HG03439 (cell line): ENCODE results near the gene PYM1.
"Not testable (repeated sequence)": the region's sequence is repeated elsewhere in the genome, so short reads cannot be mapped to it uniquely, and the experiment has no call there.

Source experiments
- ATAC-seq: cut with Tn5 transposase; IDR thresholded peaks from one replicate; pipeline ENCODE4 v1.9.1; 2021; ENCODE audit warnings: mild to moderate bottlenecking, moderate library complexity; ENCODE audit not compliant: unreplicated experiment

The PYM1 gene

DNA sequence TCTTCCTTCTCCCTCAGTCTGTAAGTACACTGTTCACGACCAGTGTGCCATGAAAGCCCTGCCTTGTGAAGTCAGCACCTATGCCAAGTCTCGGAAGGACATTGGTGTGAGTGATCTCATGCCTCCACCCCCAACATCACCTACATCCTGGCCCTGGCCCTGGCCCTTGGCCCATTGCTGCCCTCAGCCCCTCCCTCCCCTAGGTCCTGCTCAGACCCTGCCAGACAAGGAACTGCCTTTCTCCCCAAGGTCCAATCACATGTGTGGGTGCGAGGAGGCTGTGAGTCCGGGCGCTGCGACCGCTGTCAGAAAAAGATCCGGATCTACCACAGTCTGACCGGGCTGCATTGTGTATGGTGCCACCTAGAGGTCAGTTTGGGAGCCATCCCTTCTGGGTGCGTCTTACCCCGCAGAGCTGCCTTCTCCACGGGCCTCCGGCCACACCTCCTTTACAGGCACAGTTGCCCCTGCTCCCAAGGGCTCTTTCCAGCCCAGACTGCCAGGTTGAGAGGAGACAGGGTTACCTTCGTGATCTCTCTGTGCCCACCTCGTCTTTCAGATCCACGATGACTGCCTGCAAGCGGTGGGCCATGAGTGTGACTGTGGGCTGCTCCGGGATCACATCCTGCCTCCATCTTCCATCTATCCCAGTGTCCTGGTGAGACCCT is 12.5 kb upstream of the PYM1 start:
- ATAC-seq: peak; percentile 85

DNA sequence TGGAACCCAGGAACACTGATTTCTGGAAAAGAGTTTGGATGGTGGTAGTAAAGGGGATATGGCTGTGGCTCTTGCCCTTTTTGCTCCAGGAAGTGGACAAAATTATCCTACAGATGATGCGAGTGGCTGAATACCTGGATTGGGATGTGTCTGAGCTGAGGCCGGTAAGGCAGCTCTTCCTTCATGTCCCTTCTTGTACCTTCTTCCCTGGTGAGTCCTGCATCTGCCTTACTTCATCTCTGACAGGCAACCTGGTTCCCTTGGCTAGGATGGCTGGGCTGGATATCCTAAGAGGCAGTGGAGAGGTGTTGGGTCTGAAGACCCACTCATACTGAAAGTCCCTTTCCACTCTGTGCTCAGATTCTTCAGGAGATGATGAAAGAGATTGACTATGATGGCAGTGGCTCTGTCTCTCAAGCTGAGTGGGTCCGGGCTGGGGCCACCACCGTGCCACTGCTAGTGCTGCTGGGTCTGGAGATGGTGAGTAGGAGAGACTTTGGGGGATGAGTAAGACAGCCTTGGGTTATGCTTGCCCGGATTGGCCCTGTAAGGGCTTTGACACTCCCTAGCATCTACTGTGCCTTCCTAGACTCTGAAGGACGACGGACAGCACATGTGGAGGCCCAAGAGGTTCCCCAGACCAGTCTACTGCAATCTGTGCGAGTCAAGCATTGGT is 11.3 kb upstream of the PYM1 start:
- no peak for ATAC-seq

DNA sequence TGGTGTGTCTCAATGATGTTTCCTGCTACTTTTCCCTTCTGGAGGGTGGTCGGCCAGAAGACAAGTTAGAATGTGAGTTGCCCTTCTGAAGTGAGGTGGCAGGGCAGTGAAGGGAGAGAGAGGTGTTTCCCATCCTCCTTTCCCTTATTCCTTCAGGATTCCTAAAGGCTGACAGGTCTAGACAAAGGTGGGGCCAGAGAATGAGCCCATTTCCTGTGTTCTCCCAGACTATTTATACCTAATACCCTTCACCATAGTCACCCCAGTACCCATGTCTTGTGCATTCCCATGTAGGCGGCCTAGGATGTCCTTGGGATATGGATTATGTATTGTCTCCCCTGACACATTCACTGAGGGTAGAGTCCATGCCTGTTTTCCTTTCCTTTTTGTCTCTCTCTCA is 10.3 kb upstream of the PYM1 start:
- no peak for ATAC-seq

DNA sequence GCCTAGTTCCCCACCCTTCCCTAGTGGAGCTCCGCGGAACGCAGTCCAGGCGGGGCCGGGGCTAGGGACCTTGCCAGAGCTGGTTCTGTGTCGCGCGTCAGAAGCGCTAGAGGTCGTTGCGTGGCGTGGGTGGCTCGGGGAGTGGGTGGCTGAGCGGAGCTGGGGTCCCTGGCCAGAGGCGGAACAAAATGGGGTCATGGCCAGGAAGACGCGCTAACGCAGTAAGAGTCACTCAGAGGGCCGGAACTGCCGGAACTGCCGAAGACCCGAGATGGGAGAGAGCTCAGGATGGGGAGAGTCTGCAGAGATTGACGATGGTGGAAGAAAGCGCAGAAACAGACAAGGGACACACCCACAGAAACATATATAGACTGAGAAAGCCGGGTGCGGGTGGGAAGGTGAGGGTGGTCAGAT is 8.1 kb upstream of the PYM1 start:
- ATAC-seq: no peak

DNA sequence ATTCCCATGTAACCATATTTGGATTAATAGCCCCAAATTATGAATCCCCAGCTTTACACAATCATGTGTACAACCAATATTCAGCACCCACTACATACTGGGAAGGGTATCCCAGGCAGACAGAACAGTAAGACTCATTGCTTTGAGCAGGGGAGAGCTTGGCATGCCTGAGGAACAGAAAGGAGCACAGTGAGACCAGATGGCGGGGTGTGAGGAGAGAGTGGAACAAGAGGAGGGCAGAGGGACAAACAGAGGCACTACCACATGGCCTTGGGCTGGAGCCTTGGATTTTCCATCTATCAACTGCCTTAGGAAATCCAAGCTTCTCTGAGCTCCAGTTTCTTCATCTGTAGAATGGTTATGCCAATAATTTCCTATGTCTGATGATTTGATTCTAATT is 7.1 kb upstream of the PYM1 start:
- ATAC-seq: no peak

DNA sequence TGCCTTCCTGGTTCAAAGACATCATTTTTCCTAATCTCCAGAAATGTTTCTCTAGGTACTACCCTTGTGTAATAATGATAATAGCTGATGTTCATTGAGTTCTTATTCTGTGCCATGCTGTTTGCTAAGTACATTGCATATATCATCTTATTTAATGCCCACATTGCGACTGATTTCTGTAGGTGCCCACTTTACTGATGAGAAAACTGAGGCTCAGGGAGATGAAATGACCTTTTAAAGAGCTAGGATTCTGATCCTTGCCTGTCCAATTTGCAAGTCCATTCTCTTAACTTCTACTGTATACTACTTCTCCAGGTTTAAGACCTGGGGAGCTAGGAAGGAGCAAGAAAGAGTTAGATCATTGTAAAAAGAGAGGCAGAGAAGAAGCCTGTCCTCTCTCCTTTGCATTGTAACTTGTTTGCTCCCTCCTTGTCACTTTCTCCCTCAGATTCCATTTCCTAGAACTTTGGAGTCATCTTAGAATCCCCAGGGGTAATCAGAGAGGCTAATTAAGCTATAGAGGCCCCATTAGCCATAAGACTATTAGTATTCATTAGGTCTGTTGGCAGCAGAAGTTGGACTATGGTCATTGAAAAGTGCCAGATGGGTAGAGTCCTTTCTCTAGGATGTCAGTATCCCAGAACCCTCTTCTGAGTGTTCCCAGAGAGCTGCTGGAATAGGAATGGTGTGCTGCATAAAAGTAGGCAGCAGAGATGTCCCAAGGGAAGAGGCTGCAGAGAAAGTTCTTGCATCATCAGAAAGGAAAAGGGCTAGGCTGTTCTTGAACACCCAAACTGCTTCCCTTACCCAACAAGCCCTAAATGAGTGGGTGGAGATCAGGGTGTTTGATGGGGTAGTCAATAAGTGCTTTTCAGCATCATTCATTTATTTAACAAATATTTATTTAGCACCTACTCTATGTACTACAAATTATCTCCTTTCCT is 6.4 kb upstream of the PYM1 start:
- ATAC-seq: no peak

DNA sequence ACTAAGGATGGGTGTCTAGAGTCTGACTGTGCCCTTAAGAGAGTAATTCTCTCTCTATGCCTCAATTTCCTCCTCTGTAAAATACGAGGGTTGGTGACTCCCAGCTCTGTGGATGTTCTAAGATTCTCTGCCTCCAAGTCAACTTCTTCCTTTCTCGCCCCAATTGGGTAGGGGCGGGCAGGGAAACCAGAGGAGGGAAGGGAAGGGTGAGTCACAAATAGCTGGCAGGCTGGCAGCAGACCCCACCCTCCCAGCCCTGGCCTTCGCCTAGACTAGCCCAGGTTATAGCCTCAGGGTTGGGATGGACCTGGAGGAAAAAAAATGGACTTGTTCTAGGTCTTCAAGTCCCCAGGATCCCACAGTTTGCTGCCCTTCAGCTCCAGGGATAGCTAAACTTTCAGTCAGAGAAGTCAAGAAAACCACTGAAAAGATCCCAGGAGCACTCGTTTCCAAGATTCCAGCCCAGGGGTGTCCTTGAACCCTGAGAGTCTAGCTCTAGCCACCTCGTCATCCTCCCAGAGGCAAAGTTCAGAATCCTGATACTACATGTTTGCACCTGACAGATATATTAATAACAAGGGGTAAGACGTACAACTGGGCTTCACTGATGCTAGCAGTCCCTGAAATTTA is 5.6 kb upstream of the PYM1 start:
- ATAC-seq: no peak

DNA sequence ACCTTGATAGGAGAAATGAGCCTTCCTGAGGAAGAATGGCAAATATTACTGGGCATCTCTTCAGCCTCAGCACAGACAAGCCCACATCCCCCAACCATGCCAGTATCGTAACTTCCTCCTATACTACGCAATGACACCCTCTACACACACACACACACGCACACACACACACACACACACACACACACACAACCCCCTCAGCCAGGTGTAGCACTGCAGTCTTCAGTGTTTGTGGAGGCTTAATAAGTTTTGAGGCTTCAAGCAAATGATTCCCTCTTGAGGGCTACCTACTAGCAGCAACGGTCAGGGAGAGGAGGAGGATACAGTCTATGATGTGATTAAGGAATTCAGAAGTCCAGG is 4.8 kb upstream of the PYM1 start:
- ATAC-seq: no peak

DNA sequence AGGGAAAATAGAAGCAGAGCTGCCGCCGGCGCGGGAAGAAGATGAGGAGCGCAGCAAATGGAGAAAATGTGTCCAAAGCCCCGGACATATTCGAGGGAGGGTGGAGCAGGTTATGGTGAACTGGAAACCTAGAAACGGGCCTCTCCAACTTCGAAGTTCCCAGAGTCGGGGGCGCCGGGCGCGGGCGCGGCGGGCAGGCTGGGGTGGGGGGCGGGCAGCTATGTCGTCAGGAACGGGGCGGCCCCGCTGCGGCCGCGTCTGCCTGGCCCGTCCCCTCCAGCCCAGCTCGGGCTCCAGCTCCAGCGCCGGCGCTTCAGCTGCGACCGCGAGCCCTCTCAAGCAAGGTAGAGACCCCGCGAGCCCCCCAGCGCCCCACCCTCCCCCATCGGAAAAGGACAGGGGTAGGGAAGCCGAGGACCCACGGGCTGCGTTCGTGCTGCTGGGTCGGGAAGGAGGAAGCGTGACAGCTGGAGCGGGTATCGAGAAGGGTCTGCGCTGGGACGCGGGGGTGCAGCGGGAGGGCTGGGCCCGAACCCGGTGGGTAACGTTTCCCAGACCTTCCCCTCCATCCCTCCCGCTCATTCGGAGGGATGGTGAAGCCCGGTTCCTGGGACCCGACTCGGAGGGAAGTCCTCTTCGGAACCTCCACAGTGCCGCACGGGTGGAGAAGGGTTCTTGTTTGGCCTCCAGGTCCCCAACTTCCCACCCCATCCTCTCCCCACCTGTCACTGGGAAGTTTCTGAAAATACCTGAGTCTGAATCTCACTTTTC is 4.3 kb upstream of the PYM1 start:
- ATAC-seq: no peak

DNA sequence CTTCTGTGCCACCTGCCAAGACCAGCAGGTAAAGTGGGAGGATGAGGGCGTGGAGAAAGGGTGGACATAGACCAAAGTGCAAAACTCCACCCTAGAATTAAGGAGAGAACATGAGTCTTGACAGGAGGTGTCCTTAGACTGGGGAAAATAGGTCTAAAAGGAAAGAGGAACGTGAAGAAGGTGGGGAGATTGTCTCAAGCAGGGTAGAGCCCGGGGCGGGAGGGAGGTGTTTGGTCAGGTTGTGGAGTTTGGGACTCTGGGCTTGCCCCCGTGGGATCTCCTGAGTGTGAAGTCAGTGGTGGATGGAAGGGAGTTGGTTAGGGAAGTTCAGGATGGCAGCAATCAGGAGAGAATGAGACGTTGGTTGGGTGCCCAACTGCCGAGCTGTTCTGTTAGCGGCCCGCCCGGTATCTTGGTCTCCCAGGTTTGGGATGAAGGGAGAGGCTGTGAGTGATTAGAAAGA is 3.7 kb upstream of the PYM1 start:
- no peak for ATAC-seq

DNA sequence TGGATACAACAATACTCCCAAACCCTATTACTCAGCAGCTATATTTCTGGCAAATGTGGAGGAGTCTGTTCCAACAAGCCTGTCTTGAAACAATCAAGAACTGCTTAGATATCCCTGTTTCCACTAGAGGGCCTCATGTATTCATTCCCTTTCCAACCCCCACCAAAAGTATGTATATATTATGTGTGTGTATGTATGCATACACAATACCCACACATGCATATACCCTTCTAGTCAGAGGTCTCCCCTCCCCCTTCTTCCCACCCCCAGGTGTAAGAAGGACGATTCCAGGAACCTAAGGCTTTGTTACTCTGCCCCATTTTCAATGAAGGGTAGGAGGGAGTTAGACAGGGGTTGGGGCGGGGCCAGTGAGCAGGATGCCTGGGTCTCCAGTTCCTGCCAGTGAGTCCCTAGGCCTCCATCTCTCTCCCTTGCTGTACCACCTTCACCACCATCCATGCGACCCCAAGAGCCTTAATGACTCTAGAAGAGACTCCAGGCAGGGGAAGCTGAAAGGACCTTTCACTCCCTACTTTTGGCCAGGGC is 3.1 kb upstream of the PYM1 start, which contains the start of gene DGKA:
DGKA (plus strand) TSS at position 392 of the 546 bp plus-strand sequence. CDS start 5,342 bp downstream, outside the sequence.
- ATAC-seq: no peak

DNA sequence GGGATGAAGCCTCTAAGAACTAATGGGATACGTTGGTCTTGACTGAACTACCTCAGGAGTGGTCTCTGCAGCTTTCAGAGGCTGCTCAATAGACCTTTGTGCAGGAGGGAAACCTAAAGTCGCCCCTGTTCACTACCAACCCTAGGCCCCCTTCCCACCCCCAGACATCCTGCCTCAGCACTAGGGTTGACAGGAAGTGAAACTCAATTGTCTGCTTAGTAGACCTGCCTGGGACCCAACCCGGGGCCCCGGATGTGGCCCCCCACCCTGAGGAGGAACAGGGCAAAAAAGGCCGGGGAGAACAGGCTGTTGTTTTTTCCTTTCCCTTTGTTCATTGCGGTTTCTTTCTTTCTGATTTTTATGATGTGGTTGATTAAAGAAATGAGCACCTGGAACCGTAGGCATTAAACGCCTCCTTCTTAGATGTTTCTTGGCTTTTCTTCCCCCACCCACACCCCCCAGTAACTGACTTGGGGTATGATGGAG is 1.7 kb upstream of the PYM1 start:
- ATAC-seq: no peak

DNA sequence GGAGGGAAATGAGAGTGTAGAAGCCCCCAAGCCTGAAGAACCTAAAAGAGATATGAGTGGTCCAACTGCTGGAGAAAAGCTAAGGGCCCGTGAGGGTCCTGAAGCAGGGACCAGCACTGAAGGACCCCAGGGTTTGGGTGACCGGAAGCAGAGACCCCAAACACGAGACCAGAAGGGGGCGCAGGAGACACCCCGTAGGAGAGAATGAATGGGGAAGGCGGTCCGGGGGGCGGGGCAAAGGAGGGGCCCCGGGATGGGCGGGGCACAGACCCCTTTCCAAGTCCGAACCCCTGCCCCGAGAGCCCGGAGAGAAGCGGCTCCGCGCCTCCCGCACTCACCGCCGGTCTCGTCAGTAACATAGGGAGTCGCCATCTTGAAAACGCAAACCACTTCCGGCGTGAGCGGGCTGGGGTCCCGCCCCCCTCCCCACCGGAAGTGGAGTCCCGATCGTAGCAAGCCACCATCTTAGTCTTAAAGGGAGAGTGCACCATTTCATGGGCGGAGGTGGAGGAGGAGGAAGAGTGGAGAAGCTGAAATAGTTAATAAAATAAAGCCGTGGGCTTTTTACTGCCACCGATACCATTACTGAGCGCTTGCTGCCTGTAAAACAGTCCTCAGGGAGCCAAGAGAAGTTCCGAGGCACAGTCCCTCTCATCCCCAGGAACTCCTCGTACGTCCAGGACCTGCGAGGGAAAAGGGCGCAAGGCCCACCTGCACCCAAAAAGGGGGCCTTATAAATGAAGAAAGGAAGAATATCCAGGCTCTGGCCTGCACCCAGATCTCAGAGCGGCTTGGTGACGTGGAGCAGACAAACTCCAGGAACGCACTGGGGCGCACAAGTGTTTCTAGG is 731 bp downstream of the PYM1 start:
- peak; percentile 50 for ATAC-seq

DNA sequence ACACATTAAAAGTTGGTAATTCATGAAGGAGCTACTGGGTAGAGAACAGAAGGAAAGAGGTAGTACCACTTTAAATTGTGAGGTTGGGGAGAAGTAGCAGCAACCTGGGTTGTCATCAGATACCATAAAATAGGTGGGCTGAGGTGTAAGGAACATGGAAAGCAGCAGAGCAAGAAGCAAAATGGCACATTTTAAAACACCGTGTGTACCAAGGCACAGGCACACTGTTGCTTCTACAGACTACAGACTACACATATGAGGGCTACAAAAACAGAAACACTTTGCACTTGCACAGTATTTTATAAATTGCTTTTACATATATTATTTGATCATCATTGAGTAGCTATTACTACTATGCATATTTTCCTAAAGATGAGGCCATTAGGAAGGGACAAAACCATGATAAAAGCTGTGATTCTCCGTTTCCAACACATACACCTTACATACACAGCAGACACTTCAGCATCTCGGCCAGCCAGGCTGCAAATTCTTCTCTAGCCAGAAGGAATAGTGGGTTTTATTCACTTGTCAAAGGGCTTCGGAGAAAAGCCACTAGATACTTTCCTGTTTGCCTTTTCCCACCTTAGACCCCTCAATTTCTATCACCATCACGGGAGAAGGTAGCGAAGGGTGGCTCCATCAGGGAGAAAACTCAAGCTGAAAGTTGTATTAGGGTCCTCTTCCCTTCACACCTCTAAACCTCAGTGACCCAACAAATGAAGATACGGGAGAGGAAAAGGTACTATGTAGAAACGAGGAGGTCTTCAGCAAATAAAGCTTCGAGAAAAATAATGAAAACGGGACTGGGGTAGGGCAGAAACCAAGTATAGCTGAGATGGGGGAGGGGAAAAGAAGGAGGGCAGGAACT is 1.6 kb downstream of the PYM1 start:
- peak; percentile 3 for ATAC-seq

DNA sequence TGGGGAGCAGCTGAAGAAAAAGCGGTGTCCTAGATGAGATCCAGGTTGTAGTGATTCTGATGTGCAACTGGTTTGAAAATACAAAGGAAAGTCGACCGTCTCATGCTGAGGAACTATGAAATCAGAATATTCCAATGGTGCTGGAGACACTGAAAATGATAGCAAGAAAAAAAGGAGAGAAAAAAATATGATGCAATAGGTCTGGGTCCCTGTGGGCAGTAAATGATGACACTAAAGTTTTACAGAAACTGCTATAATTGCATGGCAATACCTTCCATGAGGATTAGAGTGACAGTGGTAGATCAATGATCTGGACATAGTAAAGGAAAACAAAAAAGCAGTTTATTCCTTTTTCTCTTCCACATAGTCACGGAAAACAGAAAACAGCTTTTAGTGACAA is 2.3 kb downstream of the PYM1 start:
- ATAC-seq: no peak

DNA sequence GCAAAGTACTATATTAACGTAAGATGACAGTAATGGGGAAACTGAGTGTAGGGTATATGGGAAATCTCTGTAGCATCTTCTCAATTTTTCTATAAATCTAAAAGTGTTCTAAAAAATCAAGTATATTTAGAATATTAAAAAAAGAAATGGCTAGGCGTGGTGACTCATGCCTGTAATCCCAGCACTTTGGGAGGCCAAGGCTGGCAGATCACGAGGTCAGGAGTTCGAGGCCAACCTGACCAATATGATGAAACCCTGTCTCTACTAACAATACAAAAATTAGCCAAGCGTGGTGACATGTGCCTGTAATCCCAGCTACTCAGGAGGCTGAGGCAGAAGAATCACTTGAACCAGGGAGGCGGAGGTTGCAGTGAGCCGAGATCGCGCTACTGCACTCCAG is 4.0 kb downstream of the PYM1 start:
- ATAC-seq: not testable (repeated sequence)

DNA sequence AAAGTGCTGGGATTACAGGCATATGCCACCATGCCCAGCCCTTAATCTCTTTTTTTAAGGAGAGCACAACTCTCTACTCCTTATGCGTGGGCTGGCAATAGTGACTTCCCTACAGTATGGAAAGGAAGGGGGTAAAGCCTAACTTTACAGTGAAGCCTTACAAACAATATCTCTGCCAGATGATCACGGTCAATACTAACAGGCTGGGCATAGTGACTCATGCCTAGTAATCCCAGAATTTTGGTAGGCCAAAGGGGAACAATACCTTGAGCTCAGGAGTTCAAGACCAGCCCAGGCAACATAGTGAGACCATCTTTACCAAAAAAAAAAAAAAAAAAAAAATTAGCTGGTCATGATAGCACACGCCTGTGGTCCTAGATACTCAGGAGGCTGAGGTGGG is 5.6 kb downstream of the PYM1 start:
- no peak for ATAC-seq

DNA sequence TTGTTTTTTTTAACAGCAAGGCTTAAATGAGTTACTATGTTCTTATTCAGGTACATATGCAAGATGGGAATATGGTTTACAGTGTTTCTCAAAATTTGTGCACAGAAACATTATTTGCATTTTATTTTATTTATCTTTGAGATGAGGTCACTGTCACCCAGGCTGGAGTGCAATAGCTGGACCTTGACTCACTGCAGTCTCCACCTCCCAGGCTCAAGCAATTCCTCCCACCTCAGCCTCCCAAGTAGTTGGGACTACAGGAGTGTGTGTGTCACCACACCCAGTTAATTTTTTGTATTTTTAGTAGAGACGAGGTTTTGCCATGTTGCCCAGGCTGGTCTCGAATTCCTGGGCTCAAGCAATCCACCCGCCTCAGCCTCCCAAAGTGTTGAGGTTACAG is 8.7 kb downstream of the PYM1 start:
- not testable (repeated sequence) for ATAC-seq
